ENCODE results near the gene ERMAP.

DNA sequence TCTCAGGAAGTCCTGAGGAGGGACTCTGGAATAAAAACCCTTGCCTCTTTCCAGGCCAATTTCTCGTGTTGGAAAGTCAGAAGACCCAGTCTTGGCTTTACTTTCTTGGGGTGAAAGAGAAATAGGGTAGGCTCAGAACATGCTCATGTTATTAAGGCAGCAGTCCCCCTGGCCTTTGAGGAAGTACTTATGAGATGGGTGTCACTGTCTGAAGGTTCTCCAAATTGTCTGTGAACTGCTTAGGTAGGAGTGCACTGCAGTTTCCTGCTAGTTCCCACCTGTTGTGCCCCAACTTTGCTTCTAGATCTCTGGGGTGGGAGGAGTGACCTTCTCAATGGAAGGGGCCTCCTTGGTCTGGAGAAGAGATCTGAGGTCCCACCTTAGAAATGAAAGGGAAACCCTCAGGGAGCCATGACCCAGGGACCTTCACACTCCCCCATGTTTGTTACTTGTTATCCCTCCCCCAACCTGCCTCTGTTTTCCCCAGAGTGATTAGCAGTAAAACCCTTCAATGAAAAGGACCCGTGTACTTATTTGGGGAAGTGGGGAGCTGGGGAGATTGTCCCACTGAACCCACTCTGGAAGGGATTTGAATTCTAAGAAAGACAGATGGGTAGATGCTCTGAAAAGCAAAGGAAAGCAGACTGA, 35.2 kb downstream of the ERMAP start:
- TF ChIP-seq NBN (IDR thresholded peaks at IDR 0.05; ENCODE audit: low read depth) (no peak), RCOR1 (IDR thresholded peaks at IDR 0.05; ENCODE audit: borderline replicate concordance in 1 of 2, low read depth in 2 of 2, low read length in 2 of 2) (no peak), SIN3A (IDR thresholded peaks at IDR 0.05; ENCODE audit: borderline replicate concordance in 2 of 2, control insufficient read depth in 1 of 2, low read depth in 2 of 2, low read length in 2 of 2) (no peak), USF1 (CRISPR knock-in tag; IDR thresholded peaks at IDR 0.05) (no peak), EZH2 (IDR thresholded peaks at IDR 0.05; ENCODE audit: borderline replicate concordance, low read depth, low read length) (no peak)
- TF ChIP-seq, protein P1, sequence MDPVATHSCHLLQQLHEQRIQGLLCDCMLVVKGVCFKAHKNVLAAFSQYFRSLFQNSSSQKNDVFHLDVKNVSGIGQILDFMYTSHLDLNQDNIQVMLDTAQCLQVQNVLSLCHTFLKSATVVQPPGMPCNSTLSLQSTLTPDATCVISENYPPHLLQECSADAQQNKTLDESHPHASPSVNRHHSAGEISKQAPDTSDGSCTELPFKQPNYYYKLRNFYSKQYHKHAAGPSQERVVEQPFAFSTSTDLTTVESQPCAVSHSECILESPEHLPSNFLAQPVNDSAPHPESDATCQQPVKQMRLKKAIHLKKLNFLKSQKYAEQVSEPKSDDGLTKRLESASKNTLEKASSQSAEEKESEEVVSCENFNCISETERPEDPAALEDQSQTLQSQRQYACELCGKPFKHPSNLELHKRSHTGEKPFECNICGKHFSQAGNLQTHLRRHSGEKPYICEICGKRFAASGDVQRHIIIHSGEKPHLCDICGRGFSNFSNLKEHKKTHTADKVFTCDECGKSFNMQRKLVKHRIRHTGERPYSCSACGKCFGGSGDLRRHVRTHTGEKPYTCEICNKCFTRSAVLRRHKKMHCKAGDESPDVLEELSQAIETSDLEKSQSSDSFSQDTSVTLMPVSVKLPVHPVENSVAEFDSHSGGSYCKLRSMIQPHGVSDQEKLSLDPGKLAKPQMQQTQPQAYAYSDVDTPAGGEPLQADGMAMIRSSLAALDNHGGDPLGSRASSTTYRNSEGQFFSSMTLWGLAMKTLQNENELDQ (CRISPR knock-in tag; IDR thresholded peaks at IDR 0.05; ENCODE audit: borderline replicate concordance) = no peak
- TF ChIP-seq, protein P2, sequence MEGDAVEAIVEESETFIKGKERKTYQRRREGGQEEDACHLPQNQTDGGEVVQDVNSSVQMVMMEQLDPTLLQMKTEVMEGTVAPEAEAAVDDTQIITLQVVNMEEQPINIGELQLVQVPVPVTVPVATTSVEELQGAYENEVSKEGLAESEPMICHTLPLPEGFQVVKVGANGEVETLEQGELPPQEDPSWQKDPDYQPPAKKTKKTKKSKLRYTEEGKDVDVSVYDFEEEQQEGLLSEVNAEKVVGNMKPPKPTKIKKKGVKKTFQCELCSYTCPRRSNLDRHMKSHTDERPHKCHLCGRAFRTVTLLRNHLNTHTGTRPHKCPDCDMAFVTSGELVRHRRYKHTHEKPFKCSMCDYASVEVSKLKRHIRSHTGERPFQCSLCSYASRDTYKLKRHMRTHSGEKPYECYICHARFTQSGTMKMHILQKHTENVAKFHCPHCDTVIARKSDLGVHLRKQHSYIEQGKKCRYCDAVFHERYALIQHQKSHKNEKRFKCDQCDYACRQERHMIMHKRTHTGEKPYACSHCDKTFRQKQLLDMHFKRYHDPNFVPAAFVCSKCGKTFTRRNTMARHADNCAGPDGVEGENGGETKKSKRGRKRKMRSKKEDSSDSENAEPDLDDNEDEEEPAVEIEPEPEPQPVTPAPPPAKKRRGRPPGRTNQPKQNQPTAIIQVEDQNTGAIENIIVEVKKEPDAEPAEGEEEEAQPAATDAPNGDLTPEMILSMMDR (IDR thresholded peaks at IDR 0.05 in 2 of 3, conservative IDR thresholded peaks at IDR 0.05 in 1 of 3; ENCODE audit: insufficient read depth in 2 of 3, low read depth in 1 of 3, low read length in 3 of 3) = no peak
- TF ChIP-seq, protein P3, sequence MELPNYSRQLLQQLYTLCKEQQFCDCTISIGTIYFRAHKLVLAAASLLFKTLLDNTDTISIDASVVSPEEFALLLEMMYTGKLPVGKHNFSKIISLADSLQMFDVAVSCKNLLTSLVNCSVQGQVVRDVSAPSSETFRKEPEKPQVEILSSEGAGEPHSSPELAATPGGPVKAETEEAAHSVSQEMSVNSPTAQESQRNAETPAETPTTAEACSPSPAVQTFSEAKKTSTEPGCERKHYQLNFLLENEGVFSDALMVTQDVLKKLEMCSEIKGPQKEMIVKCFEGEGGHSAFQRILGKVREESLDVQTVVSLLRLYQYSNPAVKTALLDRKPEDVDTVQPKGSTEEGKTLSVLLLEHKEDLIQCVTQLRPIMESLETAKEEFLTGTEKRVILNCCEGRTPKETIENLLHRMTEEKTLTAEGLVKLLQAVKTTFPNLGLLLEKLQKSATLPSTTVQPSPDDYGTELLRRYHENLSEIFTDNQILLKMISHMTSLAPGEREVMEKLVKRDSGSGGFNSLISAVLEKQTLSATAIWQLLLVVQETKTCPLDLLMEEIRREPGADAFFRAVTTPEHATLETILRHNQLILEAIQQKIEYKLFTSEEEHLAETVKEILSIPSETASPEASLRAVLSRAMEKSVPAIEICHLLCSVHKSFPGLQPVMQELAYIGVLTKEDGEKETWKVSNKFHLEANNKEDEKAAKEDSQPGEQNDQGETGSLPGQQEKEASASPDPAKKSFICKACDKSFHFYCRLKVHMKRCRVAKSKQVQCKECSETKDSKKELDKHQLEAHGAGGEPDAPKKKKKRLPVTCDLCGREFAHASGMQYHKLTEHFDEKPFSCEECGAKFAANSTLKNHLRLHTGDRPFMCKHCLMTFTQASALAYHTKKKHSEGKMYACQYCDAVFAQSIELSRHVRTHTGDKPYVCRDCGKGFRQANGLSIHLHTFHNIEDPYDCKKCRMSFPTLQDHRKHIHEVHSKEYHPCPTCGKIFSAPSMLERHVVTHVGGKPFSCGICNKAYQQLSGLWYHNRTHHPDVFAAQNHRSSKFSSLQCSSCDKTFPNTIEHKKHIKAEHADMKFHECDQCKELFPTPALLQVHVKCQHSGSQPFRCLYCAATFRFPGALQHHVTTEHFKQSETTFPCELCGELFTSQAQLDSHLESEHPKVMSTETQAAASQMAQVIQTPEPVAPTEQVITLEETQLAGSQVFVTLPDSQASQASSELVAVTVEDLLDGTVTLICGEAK (IDR thresholded peaks at IDR 0.05) = no peak
- TF ChIP-seq, protein P3 (CRISPR knock-in tag; IDR thresholded peaks at IDR 0.05) = no peak

Measured in K562 (cell line).